ENCODE results near the gene SCRT2.

DNA sequence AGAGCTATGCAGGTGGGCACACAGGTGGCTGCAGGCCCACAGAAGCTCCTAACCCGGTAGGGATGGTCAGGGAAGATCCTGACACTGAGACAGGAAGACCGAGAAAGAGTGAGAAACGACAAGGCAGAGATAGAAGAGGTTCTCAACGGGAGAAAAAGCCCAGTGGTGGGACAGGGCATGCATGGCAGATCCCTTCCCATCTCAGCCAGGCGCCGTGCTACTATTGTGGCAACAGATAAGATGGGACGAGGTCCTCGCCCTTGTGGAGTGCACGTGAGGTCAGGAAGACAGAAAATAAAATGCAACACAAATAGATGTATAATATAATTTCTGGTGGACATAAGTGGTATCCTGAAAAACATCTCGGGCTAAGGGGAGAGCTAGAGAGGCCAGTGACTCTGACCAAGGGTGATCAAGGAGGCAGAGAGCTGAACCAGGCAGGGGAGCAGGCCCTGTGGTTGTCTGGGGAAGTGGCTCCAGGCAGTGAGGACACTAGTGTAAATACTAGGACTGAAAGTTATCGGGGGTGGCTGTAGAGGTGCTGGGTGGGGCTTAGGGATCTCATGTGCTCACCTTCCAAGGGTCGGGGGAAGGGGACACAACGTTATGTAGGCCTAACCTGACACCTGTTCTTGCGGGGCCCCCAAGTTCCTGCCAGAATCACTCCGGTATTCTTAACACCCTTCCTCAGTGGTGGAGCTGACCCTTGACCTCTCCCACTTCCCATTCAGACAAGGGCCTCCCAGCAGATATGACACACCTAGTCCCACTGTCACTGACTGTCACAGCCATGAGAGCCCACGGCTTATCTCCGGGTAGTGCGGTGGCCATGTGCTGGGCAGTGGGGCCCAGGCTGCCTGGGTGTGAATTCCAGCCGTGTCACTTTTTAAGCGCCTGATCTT is 23.6 kb downstream of the SCRT2 start:
- TF ChIP-seq POLR2AphosphoS5 (IDR thresholded peaks at IDR 0.05; ENCODE audit: low read depth, low read length), result no peak
- TF ChIP-seq SRF (IDR thresholded peaks at IDR 0.05; ENCODE audit: low read depth, low read length), result no peak
- TF ChIP-seq, protein P1, sequence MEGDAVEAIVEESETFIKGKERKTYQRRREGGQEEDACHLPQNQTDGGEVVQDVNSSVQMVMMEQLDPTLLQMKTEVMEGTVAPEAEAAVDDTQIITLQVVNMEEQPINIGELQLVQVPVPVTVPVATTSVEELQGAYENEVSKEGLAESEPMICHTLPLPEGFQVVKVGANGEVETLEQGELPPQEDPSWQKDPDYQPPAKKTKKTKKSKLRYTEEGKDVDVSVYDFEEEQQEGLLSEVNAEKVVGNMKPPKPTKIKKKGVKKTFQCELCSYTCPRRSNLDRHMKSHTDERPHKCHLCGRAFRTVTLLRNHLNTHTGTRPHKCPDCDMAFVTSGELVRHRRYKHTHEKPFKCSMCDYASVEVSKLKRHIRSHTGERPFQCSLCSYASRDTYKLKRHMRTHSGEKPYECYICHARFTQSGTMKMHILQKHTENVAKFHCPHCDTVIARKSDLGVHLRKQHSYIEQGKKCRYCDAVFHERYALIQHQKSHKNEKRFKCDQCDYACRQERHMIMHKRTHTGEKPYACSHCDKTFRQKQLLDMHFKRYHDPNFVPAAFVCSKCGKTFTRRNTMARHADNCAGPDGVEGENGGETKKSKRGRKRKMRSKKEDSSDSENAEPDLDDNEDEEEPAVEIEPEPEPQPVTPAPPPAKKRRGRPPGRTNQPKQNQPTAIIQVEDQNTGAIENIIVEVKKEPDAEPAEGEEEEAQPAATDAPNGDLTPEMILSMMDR (IDR thresholded peaks at IDR 0.05; ENCODE audit: control extremely low read depth in 1 of 3, insufficient read depth in 1 of 3, low read depth in 1 of 3, low read length in 3 of 3), result no peak
- no peak for TF ChIP-seq KDM1A (IDR thresholded peaks at IDR 0.05; ENCODE audit: borderline replicate concordance, low read length)
